Left lung (tissue), 10 donors: ENCODE results near the gene SZRD1. TPM values are rescaled to one million over a fixed set of nuclear protein-coding genes. Genes with fewer than 3 reads are reported as not detected.

Experiments
- ATAC-seq: fragments of 200-7000 bp; cut with Tn5 transposase; one replicate; pipeline ENCODE4 v1.9.1; 2020; ENCODE audit warnings: moderate library complexity
- DNase-seq, 4 donors: peaks; one replicate each; pipeline ENCODE4 v3.0.0-alpha.2; 2013 to 2020
- H3K27ac ChIP-seq, 2 donors: fragments of 200-600 bp; sonication (generic) in 1 of 2; one replicate each; pipeline versions ENCODE4 v1.5.0 to v1.8.0; 2020 to 2021
- H3K27me3 ChIP-seq, 2 donors: fragments of 200-600 bp; sonication (generic) in 1 of 2; one replicate each; pipeline versions ENCODE4 v1.5.0 to v1.8.0; 2020 to 2021
- H3K36me3 ChIP-seq, 2 donors: fragments of 200-600 bp; sonication (generic) in 1 of 2; one replicate each; pipeline versions ENCODE4 v1.5.0 to v1.8.0; 2020 to 2021
- H3K4me1 ChIP-seq, 2 donors: fragments of 200-600 bp; one replicate each; pipeline ENCODE4 v1.8.0; 2021
- H3K4me3 ChIP-seq, 2 donors: fragments of 200-600 bp; sonication (generic) in 1 of 2; one replicate each; pipeline versions ENCODE4 v1.5.0 to v1.8.0; 2020 to 2021; ENCODE audit warnings: mild to moderate bottlenecking in 1 of 2
- H3K9me3 ChIP-seq, 2 donors: fragments of 200-600 bp; sonication (generic) in 1 of 2; one replicate each; pipeline versions ENCODE4 v1.5.0 to v1.8.0; 2020 to 2021
- intact Hi-C, 2 donors: fragments of 100-400 bp; cut with DNase I; formaldehyde crosslinking; loops; one replicate each; pipeline versions ENCODE4 v1.11.2 to v1.14.2; 2022
- polyA plus RNA-seq, 6 donors: library from polyadenylated mRNA; unstranded; fragments of 120-200 nt; gene quantifications; one replicate each; pipeline ENCODE4 v1.2.1, GENCODE V29; 2013; ENCODE audit not compliant: insufficient read length in 6 of 6
- total RNA-seq, 2 donors: library from RNA; stranded (reverse); fragmentation: NEBNext Ultra II Directional; extraction: Animal tissue kit (Norgen Biotek cat#: 25700); gene quantifications; one replicate each; pipeline ENCODE4 v1.2.1, GENCODE V29; 2021
- TF ChIP-seq, protein P1 (sequence below), 2 donors: fragments of 200-600 bp; sonication (generic) in 1 of 2; IDR thresholded peaks; one replicate each; pipeline versions ENCODE4 v1.5.0 to v1.8.0; 2021; ENCODE audit warnings: antibody characterized with exemption in 2 of 2
- donor health status: DM: no; HTN: yes; CAD: no.
- donor health status: DM: no; HTN: no; CAD: no.

Gene SZRD1
- total and polyA plus RNA-seq, 8 donors, result 69.9 to 134 (median 94.9) TPM

DNA sequence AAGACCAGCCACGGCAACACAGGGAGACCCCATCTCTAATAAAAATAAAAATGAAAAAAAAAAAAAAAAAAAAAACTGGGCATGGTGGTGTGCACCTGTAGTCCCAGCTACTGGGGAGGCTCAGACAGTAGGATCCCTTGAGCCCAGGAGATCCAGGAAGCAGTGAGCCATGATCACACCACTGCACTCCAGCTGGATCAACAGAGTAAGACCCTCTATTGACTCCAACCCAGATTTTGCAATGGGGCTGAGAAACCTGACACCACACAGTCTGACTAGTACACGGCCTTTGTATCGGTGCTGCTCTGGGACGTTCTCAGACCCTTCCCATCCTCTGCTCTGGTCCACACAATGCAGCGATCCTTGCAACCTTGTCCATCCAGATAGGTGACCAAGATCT, 38.4 kb downstream of the SZRD1 start:
- Histone ChIP-seq H3K27ac (no peak overlapping the region), H3K4me1 (no peaks in the 10 kb centered on the region), H3K4me3 (no peak overlapping the region), H3K27me3 (no peaks in the 10 kb centered on the region), H3K9me3 (no peaks in the 10 kb centered on the region), H3K36me3 (no peaks in the 10 kb centered on the region)
- DNase-seq, result no peak
- TF ChIP-seq, protein P1, sequence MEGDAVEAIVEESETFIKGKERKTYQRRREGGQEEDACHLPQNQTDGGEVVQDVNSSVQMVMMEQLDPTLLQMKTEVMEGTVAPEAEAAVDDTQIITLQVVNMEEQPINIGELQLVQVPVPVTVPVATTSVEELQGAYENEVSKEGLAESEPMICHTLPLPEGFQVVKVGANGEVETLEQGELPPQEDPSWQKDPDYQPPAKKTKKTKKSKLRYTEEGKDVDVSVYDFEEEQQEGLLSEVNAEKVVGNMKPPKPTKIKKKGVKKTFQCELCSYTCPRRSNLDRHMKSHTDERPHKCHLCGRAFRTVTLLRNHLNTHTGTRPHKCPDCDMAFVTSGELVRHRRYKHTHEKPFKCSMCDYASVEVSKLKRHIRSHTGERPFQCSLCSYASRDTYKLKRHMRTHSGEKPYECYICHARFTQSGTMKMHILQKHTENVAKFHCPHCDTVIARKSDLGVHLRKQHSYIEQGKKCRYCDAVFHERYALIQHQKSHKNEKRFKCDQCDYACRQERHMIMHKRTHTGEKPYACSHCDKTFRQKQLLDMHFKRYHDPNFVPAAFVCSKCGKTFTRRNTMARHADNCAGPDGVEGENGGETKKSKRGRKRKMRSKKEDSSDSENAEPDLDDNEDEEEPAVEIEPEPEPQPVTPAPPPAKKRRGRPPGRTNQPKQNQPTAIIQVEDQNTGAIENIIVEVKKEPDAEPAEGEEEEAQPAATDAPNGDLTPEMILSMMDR (IDR thresholded peaks at IDR 0.05), result no peak
- ATAC-seq, result no peak
- intact Hi-C loops, result no loop called here

GRCh38 chr1:16406868-16407267, 39.8 kb downstream of the SZRD1 start:
- Histone ChIP-seq H3K27ac (no peak overlapping the region), H3K4me1 (no peaks in the 10 kb centered on the region), H3K9me3 (no peaks in the 10 kb centered on the region), H3K27me3 (no peaks in the 10 kb centered on the region), H3K36me3 (no peaks in the 10 kb centered on the region), H3K4me3 (no peak overlapping the region)
- intact Hi-C loops, result no loop called here
- TF ChIP-seq, protein P1 (IDR thresholded peaks at IDR 0.05), result no peak
- ATAC-seq (no peak), DNase-seq (no peak)

DNA sequence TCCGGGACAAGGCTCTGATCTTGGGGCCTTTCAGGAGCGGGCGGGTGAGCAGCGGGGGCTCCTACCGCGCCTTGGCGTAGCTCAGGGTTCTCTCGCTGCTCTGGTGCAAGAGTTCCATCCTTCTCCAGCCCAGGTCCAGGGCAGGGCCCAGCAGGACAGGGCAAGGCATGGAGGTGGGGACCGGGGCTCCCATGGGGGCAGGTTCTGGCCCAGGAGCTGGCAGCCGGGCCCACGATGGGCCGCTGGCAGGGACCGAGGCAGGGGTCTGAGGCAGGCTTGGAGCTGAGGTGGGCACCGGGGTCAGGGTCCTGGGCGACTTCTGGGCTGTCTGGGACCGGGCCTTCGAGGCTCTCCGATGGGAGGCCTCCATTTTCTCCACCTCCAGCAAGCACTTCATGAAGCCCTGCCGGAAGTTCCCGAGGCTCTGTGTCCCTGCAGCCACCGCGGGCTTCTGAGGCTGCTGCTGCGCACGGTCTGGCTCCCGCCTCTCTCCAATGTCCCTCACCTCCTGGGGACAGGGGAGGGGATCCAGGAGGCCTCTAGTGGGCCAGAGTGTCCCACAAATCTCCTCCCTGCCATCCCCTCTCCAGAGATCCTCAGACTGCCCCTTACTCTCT, 42.6 kb downstream of the SZRD1 start:
- H3K9me3 ChIP-seq, result no peaks in the 10 kb centered on the region
- H3K4me1 ChIP-seq, result no peaks in the 10 kb centered on the region
- no peaks in the 10 kb centered on the region for H3K36me3 ChIP-seq
- ATAC-seq (no peak), DNase-seq (no peak)
- intact Hi-C loops, result no loop called here
- TF ChIP-seq, protein P1 (IDR thresholded peaks at IDR 0.05), result no peak
- no peak overlapping the region for H3K27ac ChIP-seq
- H3K4me3 ChIP-seq, result no peak overlapping the region
- H3K27me3 ChIP-seq, result no peaks in the 10 kb centered on the region

GRCh38 chr1:16410803-16411202, 43.8 kb downstream of the SZRD1 start:
- ATAC-seq (no peak), DNase-seq (no peak)
- Histone ChIP-seq H3K4me3 (no peak overlapping the region), H3K27me3 (no peaks in the 10 kb centered on the region), H3K9me3 (no peaks in the 10 kb centered on the region), H3K27ac (no peak overlapping the region), H3K4me1 (no peaks in the 10 kb centered on the region), H3K36me3 (no peaks in the 10 kb centered on the region)
- intact Hi-C loops, result no loop called here
- TF ChIP-seq, protein P1 (IDR thresholded peaks at IDR 0.05), result no peak

DNA sequence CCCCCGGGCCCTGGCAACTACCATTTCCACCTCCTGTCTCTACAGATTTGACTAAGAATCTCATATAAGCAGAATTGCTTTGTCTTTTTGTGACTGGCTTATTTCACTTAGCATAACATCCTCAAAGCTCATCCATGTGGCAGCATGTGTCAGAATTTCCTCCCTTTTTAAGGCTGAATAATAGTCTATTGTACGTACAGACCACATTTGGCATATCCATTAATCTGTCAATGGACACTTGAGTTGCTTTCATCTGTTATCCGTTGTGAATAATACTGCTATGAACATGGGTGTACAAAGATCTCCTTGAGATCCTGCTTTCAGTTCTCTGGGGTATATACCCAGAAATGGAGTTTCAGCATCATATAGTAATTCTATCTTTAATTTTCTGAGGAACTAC, 46.1 kb downstream of the SZRD1 start:
- TF ChIP-seq, protein P1 (IDR thresholded peaks at IDR 0.05), result no peak
- intact Hi-C loops, result no loop called here
- no peaks in the 10 kb centered on the region for H3K9me3 ChIP-seq

More for the DNA sequence above, 46.1 kb downstream of the SZRD1 start:
- ATAC-seq (no peak), DNase-seq (no peak)
- no peak overlapping the region for H3K27ac ChIP-seq
- no peaks in the 10 kb centered on the region for H3K4me1 ChIP-seq
- H3K4me3 ChIP-seq, result no peak overlapping the region
- H3K36me3 ChIP-seq, result no peaks in the 10 kb centered on the region
- H3K27me3 ChIP-seq, result no peaks in the 10 kb centered on the region
